HepG2 (cell line): ENCODE results near the gene JMJD8. TPM values are rescaled to one million over a fixed set of nuclear protein-coding genes. Genes with fewer than 3 reads are reported as not detected.
A peak's percentile ranks its signal among the peaks of the same experiment; 100 is the strongest.

Experiments
- ATAC-seq: fragments of 200-7000 bp; cut with Tn5 transposase; 3 replicates; pipeline ENCODE4 v1.9.1; 2020; ENCODE audit warnings: mild to moderate bottlenecking, moderate library complexity
- BruUV-seq: library from RNA; stranded (reverse); fragments of 400-500 nt; replicated peaks from 2 replicates; lab custom pipeline; 2021; lab: Mats Ljungman, UMichigan
- CTCF ChIA-PET: fragments of 300-600 bp; formaldehyde crosslinking; extraction: SDS; loops from one replicate; lab custom pipeline; 2021; ENCODE audit warnings: low total read pairs, inconsistent platforms, low intra/inter-chr PET ratio; lab: Yijun Ruan, JAX
- POLR2A ChIA-PET: fragments of 350-600 bp; sonication (Branson Sonifier 250); formaldehyde crosslinking; loops from one replicate; lab custom pipeline; 2020; ENCODE audit warnings: antibody characterized with exemption, inconsistent platforms; lab: Yijun Ruan, JAX
- DNase-seq: peaks from one replicate; pipeline ENCODE4 v3.0.0-alpha.2; 2015; ENCODE audit warnings: low spot score
- FAIRE-seq: peaks from 3 replicates; lab custom pipeline; 2011; peaks lifted over from hg19 to GRCh38; lab: Jason Lieb, UNC
- H2AFZ ChIP-seq: one replicate; pipeline ENCODE4 v1.6.1; 2011; ENCODE audit warnings: low read length, inconsistent platforms
- H3K27ac ChIP-seq: fragments of 300-600 bp; 3 replicates; pipeline ENCODE4 v1.8.0; 2011; ENCODE audit warnings: mixed run types, mild to moderate bottlenecking, mixed read lengths, low read length, inconsistent platforms; ENCODE audit not compliant: insufficient read depth; ENCODE audit errors: extremely low read length
- H3K27me3 ChIP-seq, 2 experiments: fragments of 200-600 bp in 1 of 2; 2 replicates in 1 of 2; 3 replicates in 1 of 2; pipeline versions ENCODE4 v1.6.0 to v1.8.0; 2011; ENCODE audit warnings: low read length in 2 of 2, mild to moderate bottlenecking in 2 of 2, moderate library complexity in 2 of 2, inconsistent platforms in 1 of 2; ENCODE audit not compliant: insufficient read depth in 2 of 2, control insufficient read depth in 1 of 2
- H3K36me3 ChIP-seq, 2 experiments: fragments of 200-600 bp in 1 of 2; replicated peaks in 1 of 2; 2 replicates in 1 of 2; 3 replicates in 1 of 2; pipeline versions ENCODE4 v1.5.1 to v1.8.0; 2011; ENCODE audit warnings: low read length in 2 of 2, inconsistent platforms in 1 of 2; ENCODE audit not compliant: insufficient read depth in 2 of 2, control insufficient read depth in 1 of 2
- H3K4me1 ChIP-seq: 2 replicates; pipeline ENCODE4 v1.5.1; 2012; ENCODE audit warnings: low read length, inconsistent platforms; ENCODE audit not compliant: insufficient read depth
- H3K4me2 ChIP-seq: 2 replicates; pipeline ENCODE4 v1.6.0; 2011; ENCODE audit warnings: low read depth, low read length, inconsistent platforms
- H3K4me3 ChIP-seq, 3 experiments: fragments of 200-600 bp in 1 of 3; sonication (generic), shearing (Covaris generic) in 1 of 3; replicated peaks in 1 of 3; 2 replicates each; pipeline ENCODE4 v1.5.1; 2011 to 2016; ENCODE audit warnings: low read length in 3 of 3, inconsistent platforms in 2 of 3, low read depth in 2 of 3, mild to moderate bottlenecking in 2 of 3, control low read depth in 1 of 3, mixed read lengths in 1 of 3; ENCODE audit not compliant: insufficient read depth in 1 of 3
- H3K79me2 ChIP-seq: one replicate; pipeline ENCODE4 v1.6.1; 2011; ENCODE audit warnings: low read length, inconsistent platforms; ENCODE audit not compliant: insufficient read depth
- H3K9ac ChIP-seq: 2 replicates; pipeline ENCODE4 v1.6.0; 2011; ENCODE audit warnings: mild to moderate bottlenecking, low read depth, low read length, inconsistent platforms; ENCODE audit not compliant: insufficient read depth
- H3K9me3 ChIP-seq: 2 replicates; pipeline ENCODE4 v1.5.1; 2012; ENCODE audit warnings: mild to moderate bottlenecking, low read length
- H4K20me1 ChIP-seq: 2 replicates; pipeline ENCODE4 v1.6.0; 2011; ENCODE audit warnings: inconsistent platforms, mild to moderate bottlenecking, low read length, moderate library complexity; ENCODE audit not compliant: insufficient read depth
- AGO1 ChIP-seq: fragments of 200-400 bp; formaldehyde crosslinking; IDR thresholded peaks from 2 replicates; pipeline ENCODE4 v1.6.1; 2017; ENCODE audit warnings: mild to moderate bottlenecking, low read depth, low read length, moderate library complexity; ENCODE audit not compliant: poor library complexity, severe bottlenecking
- AHR ChIP-seq: IDR thresholded peaks from 2 replicates; pipeline ENCODE4 v1.6.1; 2018; ENCODE audit warnings: missing genetic modification reagents, missing compliant biosample characterization
- HNRNPL ChIP-seq: fragments of 200-400 bp; formaldehyde crosslinking; IDR thresholded peaks from 2 replicates; pipeline ENCODE4 v1.6.1; 2017; ENCODE audit warnings: mild to moderate bottlenecking, low read depth, low read length
- PAF1 ChIP-seq: IDR thresholded peaks from 2 replicates; pipeline ENCODE4 v1.6.1; 2016; ENCODE audit warnings: missing genetic modification reagents, missing compliant biosample characterization
- POLR2G ChIP-seq: fragments of 200-400 bp; formaldehyde crosslinking; IDR thresholded peaks from 2 replicates; pipeline ENCODE4 v1.6.1; 2018; ENCODE audit warnings: mild to moderate bottlenecking, low read depth, low read length, moderate library complexity
- RBM22 ChIP-seq: fragments of 200-400 bp; formaldehyde crosslinking; optimal IDR thresholded peaks from 2 replicates; pipeline ENCODE3; 2017; ENCODE audit warnings: mild to moderate bottlenecking, low read length, moderate library complexity
- SNAI1 ChIP-seq: sonication (generic); formaldehyde crosslinking; IDR thresholded peaks from 2 replicates; pipeline ENCODE4 v1.5.0; 2020; ENCODE audit warnings: mild to moderate bottlenecking, missing genetic modification reagents, borderline replicate concordance
- ZNF629 ChIP-seq: sonication (generic); formaldehyde crosslinking; conservative IDR thresholded peaks from 2 replicates; pipeline ENCODE4 v1.5.0; 2020; ENCODE audit warnings: missing genetic modification reagents
- WGBS: methylation state at CpG from one replicate; pipeline ENCODE4 v1.1.6; 2017; ENCODE audit warnings: low lambda C conversion rate; 5-methylcytosine and 5-hydroxymethylcytosine counted together
- in situ Hi-C: cut with HindIII; loops from 2 replicates; pipeline ENCODE4 v1.10.0; 2017; ENCODE audit warnings: low pct_unique_long_range_greater_than_20kb; ENCODE audit not compliant: extremely low pct_ligation_motif_present
- intact Hi-C: fragments of 100-400 bp; cut with micrococcal nuclease; formaldehyde crosslinking; loops from one replicate; pipeline ENCODE4 v1.10.0; 2022; ENCODE audit not compliant: unreplicated experiment
- polyA plus RNA-seq, 8 experiments: library from polyadenylated mRNA; depleted of rRNA in 3 of 8; stranded (reverse) in 7 of 8; unstranded in 1 of 8; fragments of >200 nt; fragmentation: Illumina TruSeq in 4 of 8; extraction: Trizol in 4 of 8; gene quantifications; 2 replicates each; pipeline versions ENCODE4 v1.2.1 to v1.2.3, GENCODE V29; 2011 to 2016; ENCODE audit warnings: low read depth in 4 of 8, missing spikeins in 1 of 8, mixed read lengths in 1 of 8; ENCODE audit not compliant: insufficient read depth in 1 of 8
- total RNA-seq, 5 experiments: library from RNA; depleted of rRNA; stranded (reverse); fragments of >200 nt; fragmentation: Illumina TruSeq; extraction: Trizol; gene quantifications; 2 replicates each; pipeline ENCODE4 v1.2.3, GENCODE V29; 2016; ENCODE audit warnings: low read depth in 1 of 5

The JMJD8 gene
- total and polyA plus RNA-seq, 2 of the 13 experiments (the other 11 are each of a cell fraction or from before 2014, with no cell fraction given): 2.6 to 11.8 TPM

- ATAC-seq (no peak), DNase-seq (no peak), FAIRE-seq (no peak)
- Histone ChIP-seq H3K79me2 (no peaks in the 10 kb centered on the region), H2AFZ (no peak overlapping the region), H3K4me1 (peaks cover 35% of the 10 kb centered on the region), H3K4me2 (no peak overlapping the region), H3K4me3 (no peak overlapping the region), H3K9ac (no peak overlapping the region), H3K27me3 (peaks cover 0 to 3% of the 10 kb centered on the region in 2 experiments; a peak in 1 of 5 replicates), H3K27ac (no peak overlapping the region), H3K36me3 (no peaks in the 10 kb centered on the region), H3K9me3 (no peaks in the 10 kb centered on the region), H4K20me1 (no peaks in the 10 kb centered on the region)
- in situ Hi-C loops (no loop called here), intact Hi-C loops (no loop called here)
- ChIA-PET CTCF (no interaction called here), POLR2A (no interaction called here)
- TF ChIP-seq AGO1: peak; percentile 25
- TF ChIP-seq RBM22: peak; percentile 15
- TF ChIP-seq HNRNPL: no peak
- BruUV-seq: no TSS peak
- WGBS: 54% methylated on average over 3 of the region's 9 CpGs
These were observed 39.6 kb upstream of the JMJD8 start for GRCh38 chr16:723695-724094.

GRCh38 chr16:722835-723633, 38.9 kb upstream of the JMJD8 start:
- ATAC-seq (no peak), FAIRE-seq (no peak), DNase-seq (no peak)
- H3K4me2 ChIP-seq: no peak overlapping the region
- POLR2A ChIA-PET: interaction anchor here (0.7 kb wide), 1 partner anchor 18 kb away, joined by 3 read pairs; the partner anchor contains the start of gene CIAO3
- no peak overlapping the region for H2AFZ ChIP-seq
- no peaks in the 10 kb centered on the region for H4K20me1 ChIP-seq
- CTCF ChIA-PET: no interaction called here
- no TSS peak for BruUV-seq
- H3K4me1 ChIP-seq: peaks cover 35% of the 10 kb centered on the region
- in situ Hi-C loops: no loop called here
- H3K9ac ChIP-seq: no peak overlapping the region
- H3K27me3 ChIP-seq: peaks cover 0 to 3% of the 10 kb centered on the region in 2 experiments; a peak in 1 of 5 replicates
- H3K79me2 ChIP-seq: no peaks in the 10 kb centered on the region
- no peak overlapping the region for H3K4me3 ChIP-seq
- intact Hi-C loops: no loop called here
- TF ChIP-seq AHR (CRISPR knock-in tag): no peak
- no peak for TF ChIP-seq PAF1 (CRISPR knock-in tag)
- no peak for TF ChIP-seq SNAI1 (CRISPR knock-in tag)
- peak; percentile 42; the same call in 1 of the 2 replicates for TF ChIP-seq POLR2G
- TF ChIP-seq ZNF629 (CRISPR knock-in tag): peak; percentile 71
- H3K36me3 ChIP-seq: no peaks in the 10 kb centered on the region
- no peaks in the 10 kb centered on the region for H3K9me3 ChIP-seq
- H3K27ac ChIP-seq: no peak overlapping the region
- WGBS: 87% methylated on average over 21 of the region's 24 CpGs
